Prostate gland (tissue), 2 donors: ENCODE measurements around the gene CCL20. TPM values are rescaled to one million over a fixed set of nuclear protein-coding genes. Genes with fewer than 3 reads are reported as not detected.

Experiments used
- DNase-seq: peaks from one replicate; pipeline ENCODE4 v3.0.0-alpha.2; 2019; ENCODE audit warnings: low spot score
- H3K27ac ChIP-seq, 2 donors: fragments of 200-600 bp; sonication (generic); 2 replicates each; pipeline ENCODE4 v1.5.1; 2017 to 2019
- H3K27me3 ChIP-seq: fragments of 200-600 bp; sonication (generic); replicated peaks from 2 replicates; pipeline ENCODE4 v1.5.1; 2019; ENCODE audit not compliant: insufficient read depth
- H3K36me3 ChIP-seq, 2 donors: fragments of 200-600 bp; sonication (generic); 1 replicate in 1 of 2; 2 replicates in 1 of 2; pipeline versions ENCODE4 v1.5.1 to v1.8.1; 2017 to 2019
- H3K4me1 ChIP-seq: fragments of 200-600 bp; sonication (generic); replicated peaks from 2 replicates; pipeline ENCODE4 v1.5.1; 2019
- H3K4me3 ChIP-seq, 2 donors: fragments of 200-600 bp; sonication (generic); 2 replicates each; pipeline ENCODE4 v1.5.1; 2017 to 2019
- H3K9me3 ChIP-seq: fragments of 200-600 bp; sonication (generic); 2 replicates; pipeline ENCODE4 v1.5.1; 2017
- POLR2A ChIP-seq: fragments of 450-650 bp; IDR thresholded peaks from one replicate; pipeline ENCODE4 v1.6.1; 2016; ENCODE audit warnings: antibody characterized with exemption, mild to moderate bottlenecking
- POLR2AphosphoS5 ChIP-seq: sonication (generic); formaldehyde crosslinking; IDR thresholded peaks from one replicate; pipeline ENCODE4 v1.6.1; 2017; ENCODE audit warnings: antibody characterized with exemption
- WGBS: methylation state at CpG from one replicate; pipeline ENCODE4 v1.1.5; 2018; 5-methylcytosine and 5-hydroxymethylcytosine counted together
- intact Hi-C: fragments of 100-400 bp; cut with DNase I; formaldehyde crosslinking; loops from one replicate; pipeline ENCODE4 v1.14.2; 2022
- total RNA-seq, 2 donors: library from RNA; depleted of rRNA; stranded (reverse); fragments of >200 nt; gene quantifications; one replicate each; pipeline ENCODE4 v1.1.0, GENCODE V29; 2016
- TF ChIP-seq, protein P1 (sequence below), 4 experiments: fragments of 200-600 bp in 2 of 4; fragments of 450-650 bp in 2 of 4; sonication (generic) in 2 of 4; IDR thresholded peaks; 1 replicate in 3 of 4; 2 replicates in 1 of 4; pipeline ENCODE4 v1.5.1; 2016 to 2019; ENCODE audit warnings: antibody characterized with exemption in 4 of 4, mild to moderate bottlenecking in 2 of 4, moderate library complexity in 2 of 4

The CCL20 gene
- total RNA-seq, 2 donors from 2014 or later: 1.6 TPM; not detected in 1

DNA sequence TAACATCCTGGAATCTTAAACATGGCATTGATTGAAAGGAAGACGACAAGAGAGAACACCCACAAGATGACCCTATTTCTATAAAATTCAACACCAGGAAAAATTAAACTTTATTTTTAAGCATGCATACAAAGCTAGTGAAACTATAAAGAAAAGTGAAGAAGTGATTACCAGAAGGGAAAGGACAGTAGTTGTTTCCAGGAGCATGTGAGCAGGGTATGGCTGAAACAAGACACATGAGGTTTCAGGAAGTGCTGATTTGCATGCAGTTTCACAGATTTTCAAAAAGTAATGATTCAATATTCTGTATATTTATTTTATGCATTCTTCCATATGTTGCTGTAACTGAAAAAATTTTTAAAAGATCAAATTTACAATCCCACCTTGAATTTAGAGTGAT, 33.2 kb downstream of the CCL20 start:
- WGBS: 85% methylated on average over 1 of the region's 1 CpG
- no peaks in the 10 kb centered on the region for H3K9me3 ChIP-seq
- H3K4me1 ChIP-seq: no peaks in the 10 kb centered on the region
- no peaks in the 10 kb centered on the region for H3K36me3 ChIP-seq
- TF ChIP-seq, protein P1, sequence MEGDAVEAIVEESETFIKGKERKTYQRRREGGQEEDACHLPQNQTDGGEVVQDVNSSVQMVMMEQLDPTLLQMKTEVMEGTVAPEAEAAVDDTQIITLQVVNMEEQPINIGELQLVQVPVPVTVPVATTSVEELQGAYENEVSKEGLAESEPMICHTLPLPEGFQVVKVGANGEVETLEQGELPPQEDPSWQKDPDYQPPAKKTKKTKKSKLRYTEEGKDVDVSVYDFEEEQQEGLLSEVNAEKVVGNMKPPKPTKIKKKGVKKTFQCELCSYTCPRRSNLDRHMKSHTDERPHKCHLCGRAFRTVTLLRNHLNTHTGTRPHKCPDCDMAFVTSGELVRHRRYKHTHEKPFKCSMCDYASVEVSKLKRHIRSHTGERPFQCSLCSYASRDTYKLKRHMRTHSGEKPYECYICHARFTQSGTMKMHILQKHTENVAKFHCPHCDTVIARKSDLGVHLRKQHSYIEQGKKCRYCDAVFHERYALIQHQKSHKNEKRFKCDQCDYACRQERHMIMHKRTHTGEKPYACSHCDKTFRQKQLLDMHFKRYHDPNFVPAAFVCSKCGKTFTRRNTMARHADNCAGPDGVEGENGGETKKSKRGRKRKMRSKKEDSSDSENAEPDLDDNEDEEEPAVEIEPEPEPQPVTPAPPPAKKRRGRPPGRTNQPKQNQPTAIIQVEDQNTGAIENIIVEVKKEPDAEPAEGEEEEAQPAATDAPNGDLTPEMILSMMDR (IDR thresholded peaks at IDR 0.05): no peak
- TF ChIP-seq POLR2AphosphoS5 (no peak), POLR2A (no peak)
- intact Hi-C loops: no loop called here
- no peak overlapping the region for H3K27ac ChIP-seq
- no peak for DNase-seq
- no peaks in the 10 kb centered on the region for H3K27me3 ChIP-seq
- H3K4me3 ChIP-seq: no peak overlapping the region

DNA sequence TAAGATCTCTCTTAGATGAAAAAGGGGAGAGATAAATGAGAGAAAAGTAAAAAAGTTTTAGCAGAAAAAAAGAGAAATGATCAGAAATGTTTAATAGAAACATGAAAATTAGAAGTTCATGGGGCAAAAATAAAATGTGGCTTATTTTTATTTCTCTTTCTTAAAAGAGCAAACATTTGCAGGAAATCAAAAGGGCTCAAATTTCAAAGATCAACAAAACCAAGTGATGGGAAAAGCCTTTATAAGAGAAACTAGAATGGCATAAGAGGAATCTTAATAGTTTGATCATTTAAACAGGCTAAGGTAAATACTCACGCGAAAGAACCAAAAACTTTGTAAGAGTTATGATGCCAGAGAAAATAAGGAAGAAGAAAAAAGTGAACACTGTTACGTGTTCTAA, 34.5 kb downstream of the CCL20 start:
- Histone ChIP-seq H3K36me3 (no peaks in the 10 kb centered on the region), H3K4me1 (no peaks in the 10 kb centered on the region), H3K4me3 (no peak overlapping the region), H3K9me3 (no peaks in the 10 kb centered on the region), H3K27me3 (no peaks in the 10 kb centered on the region), H3K27ac (no peak overlapping the region)
- DNase-seq: no peak
- TF ChIP-seq, protein P1 (IDR thresholded peaks at IDR 0.05): no peak
- TF ChIP-seq POLR2AphosphoS5 (no peak), POLR2A (no peak)
- 16% methylated on average over 3 of the region's 3 CpGs for WGBS
- intact Hi-C loops: no loop called here

- WGBS: 41% methylated on average over 4 of the region's 4 CpGs
- no peak overlapping the region for H3K27ac ChIP-seq
- no peaks in the 10 kb centered on the region for H3K36me3 ChIP-seq
- intact Hi-C loops: no loop called here
- DNase-seq: peak; percentile 16
- no peak for TF ChIP-seq POLR2A
- TF ChIP-seq, protein P1 (IDR thresholded peaks at IDR 0.05): no peak
- TF ChIP-seq POLR2AphosphoS5: peak; percentile 14
- no peaks in the 10 kb centered on the region for H3K4me1 ChIP-seq
- H3K4me3 ChIP-seq: no peak overlapping the region
- H3K9me3 ChIP-seq: no peaks in the 10 kb centered on the region
- no peaks in the 10 kb centered on the region for H3K27me3 ChIP-seq
These were observed 34.9 kb downstream of the CCL20 start for GRCh38 chr2:227848586-227848985.

DNA sequence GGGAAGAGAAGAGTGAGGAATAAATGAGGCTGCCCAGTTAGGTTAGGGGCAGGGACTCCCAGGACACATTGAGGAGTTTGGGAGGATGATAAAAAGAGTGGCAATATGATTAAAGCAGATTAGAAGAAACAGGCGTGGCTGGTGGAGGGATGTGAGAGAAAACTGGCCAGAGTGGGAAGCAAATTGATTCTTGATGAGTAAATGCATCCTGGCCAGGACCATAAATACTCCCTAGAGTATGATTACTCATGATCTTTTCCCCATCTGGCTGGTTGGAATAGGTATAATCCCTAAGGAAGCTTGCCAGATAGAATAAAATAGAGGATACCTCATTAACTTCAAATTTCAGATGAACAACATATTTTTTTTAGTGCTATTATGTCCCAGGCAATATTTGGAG, 36.3 kb downstream of the CCL20 start:
- Histone ChIP-seq H3K9me3 (no peaks in the 10 kb centered on the region), H3K36me3 (no peaks in the 10 kb centered on the region), H3K4me1 (no peaks in the 10 kb centered on the region), H3K27me3 (no peaks in the 10 kb centered on the region), H3K4me3 (no peak overlapping the region), H3K27ac (no peak overlapping the region)
- TF ChIP-seq POLR2AphosphoS5 (no peak), POLR2A (no peak)
- TF ChIP-seq, protein P1 (IDR thresholded peaks at IDR 0.05): no peak
- DNase-seq: no peak
- intact Hi-C loops: no loop called here
- 67% methylated on average over 1 of the region's 1 CpG for WGBS

DNA sequence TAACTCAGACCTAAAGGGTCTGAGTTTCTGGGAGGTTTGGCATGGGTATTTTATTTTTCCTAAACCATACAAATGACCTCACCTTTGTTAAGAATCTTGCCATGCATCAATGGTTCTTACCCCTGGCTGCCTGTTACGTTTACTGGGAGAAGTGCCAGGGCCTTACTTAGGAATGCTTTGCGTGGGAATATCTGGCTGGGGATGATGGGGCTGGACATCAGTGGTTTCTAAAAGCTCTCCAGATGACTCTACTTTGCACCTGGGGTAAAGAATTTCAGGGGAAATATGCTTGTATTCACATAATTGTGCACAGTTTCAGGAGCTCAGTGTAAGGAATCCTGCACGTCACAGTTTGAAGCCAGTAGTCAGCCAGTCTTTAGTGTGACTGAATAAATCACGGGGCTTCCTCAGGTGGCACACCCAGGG, 39.6 kb downstream of the CCL20 start:
- Histone ChIP-seq H3K36me3 (no peaks in the 10 kb centered on the region), H3K9me3 (no peaks in the 10 kb centered on the region), H3K4me3 (no peak overlapping the region), H3K27me3 (no peaks in the 10 kb centered on the region), H3K4me1 (no peaks in the 10 kb centered on the region), H3K27ac (no peak overlapping the region)
- intact Hi-C loops: no loop called here
- TF ChIP-seq, protein P1 (IDR thresholded peaks at IDR 0.05): no peak
- TF ChIP-seq POLR2AphosphoS5: no peak
- no peak for TF ChIP-seq POLR2A
- 28% methylated on average over 4 of the region's 4 CpGs for WGBS
- DNase-seq: no peak
